G401.6 (cell line): Measurements from ENCODE around the gene EML3.
"Not testable (repeated sequence)": the region's sequence is repeated elsewhere in the genome, so short reads cannot be mapped to it uniquely, and the experiment has no call there.

Experiments
- FAIRE-seq: peaks from 2 replicates; lab custom pipeline; 2012; peaks lifted over from hg19 to GRCh38; lab: Jason Lieb, UNC

The EML3 gene

DNA sequence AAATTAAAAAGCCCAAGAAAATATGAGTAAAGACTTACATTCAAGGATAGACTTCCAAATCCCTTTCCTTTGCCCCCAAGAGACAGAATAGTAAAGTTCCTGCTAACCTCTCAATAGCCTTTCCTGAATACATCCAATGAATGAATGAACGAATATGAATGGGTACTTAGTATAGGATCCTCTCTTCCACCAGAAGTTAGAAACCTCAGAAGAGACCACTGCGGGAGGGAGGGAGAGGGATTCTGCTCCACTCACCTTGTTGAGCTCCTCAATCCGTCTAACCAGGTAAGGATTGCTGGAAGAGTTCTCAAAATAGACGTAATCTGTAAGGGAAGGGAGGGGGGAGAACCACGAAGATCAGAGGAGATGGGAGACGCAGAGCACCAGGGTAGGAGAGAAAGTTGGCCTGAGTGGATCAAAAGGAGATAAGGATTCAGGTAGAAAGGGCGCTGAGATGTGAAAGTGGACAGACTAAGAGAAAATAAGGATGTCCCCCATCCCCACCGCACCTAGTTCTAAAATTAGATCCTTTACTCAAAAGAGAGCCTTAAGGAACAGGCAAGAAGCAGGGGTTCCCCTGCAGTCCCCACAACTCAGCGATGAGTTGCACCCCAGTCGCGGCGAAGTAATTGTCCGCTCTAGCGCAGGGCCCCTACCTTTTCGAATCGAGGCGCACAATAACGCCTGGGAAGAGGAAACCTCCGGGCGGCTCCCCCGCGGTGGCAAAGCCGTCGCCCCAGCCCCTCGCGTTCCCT lies 12.0 kb downstream of the EML3 start:
- FAIRE-seq, result no peak

- no peak for FAIRE-seq
Measured at GRCh38 chr11:62599901-62600300, 12.7 kb downstream of the EML3 start.

- FAIRE-seq, result peak; percentile 99
Measured at GRCh38 chr11:62599069-62599696, 13.4 kb downstream of the EML3 start.

- FAIRE-seq, result no peak
Measured at GRCh38 chr11:62595124-62595523, 17.5 kb downstream of the EML3 start.

- peak; percentile 37 for FAIRE-seq
Measured at GRCh38 chr11:62593434-62594044, 19.0 kb downstream of the EML3 start.

GRCh38 chr11:62592989-62593421 lies 19.6 kb downstream of the EML3 start:
- FAIRE-seq, result no peak

GRCh38 chr11:62592146-62592815 lies 20.3 kb downstream of the EML3 start:
- no peak for FAIRE-seq

GRCh38 chr11:62591448-62592145 lies 21.0 kb downstream of the EML3 start, which contains the start of gene TUT1:
Gene TUT1 (minus strand): TSS chr11:62591523. CDS start chr11:62591485, 38 bp downstream.
- peak; percentile 98 for FAIRE-seq

DNA sequence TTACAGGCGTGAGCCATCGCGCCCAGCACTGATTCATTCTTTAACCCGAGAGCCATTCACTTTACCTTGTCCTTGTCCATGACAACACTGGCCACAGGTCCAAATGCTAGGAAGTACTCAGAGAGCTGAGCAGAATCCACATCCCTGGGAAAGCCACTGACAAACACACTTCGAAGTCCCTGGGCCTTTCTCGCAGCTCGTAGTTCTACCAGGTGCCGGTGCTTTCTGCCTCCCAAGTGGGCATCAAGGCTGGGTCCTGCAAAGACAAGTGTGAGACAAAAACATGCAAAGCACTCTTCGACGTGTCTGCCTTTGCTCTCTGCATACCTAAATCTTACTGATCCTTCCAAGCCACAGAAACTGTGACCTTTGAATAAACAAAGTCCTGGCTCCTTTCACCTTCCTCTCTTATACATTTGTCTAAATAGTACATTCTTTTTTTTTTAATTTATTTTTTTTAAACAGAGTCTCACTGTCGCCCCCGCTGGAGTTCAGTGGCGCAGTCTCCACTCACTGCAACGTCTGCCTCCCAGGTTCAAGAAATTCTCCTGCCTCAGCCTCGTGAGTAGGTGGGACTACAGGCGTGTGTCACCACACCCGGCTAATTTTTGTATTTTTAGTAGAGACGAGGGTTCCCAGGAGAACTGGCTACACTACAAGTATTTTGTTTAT lies 23.5 kb downstream of the EML3 start:
- peak; percentile 59 for FAIRE-seq

DNA sequence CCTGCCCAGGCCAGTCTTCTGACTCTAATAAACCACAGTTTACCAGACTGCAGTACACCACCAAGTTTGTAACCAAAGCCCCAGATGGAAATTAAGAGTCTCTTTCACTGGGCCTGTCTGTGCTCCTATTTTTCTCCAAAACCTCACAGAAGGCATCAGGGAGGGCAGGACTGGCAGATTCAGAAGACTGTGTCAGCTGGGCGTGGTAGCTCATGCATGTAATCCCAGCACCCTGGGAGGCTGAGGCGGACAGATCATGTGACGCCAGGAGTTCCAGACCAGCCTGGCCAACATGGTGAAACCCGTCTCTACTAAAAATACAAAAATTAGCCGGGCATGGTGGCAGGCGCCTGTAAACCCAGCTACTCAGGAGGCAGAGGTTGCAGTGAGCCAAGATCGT lies 27.2 kb downstream of the EML3 start:
- FAIRE-seq, result not testable (repeated sequence)

DNA sequence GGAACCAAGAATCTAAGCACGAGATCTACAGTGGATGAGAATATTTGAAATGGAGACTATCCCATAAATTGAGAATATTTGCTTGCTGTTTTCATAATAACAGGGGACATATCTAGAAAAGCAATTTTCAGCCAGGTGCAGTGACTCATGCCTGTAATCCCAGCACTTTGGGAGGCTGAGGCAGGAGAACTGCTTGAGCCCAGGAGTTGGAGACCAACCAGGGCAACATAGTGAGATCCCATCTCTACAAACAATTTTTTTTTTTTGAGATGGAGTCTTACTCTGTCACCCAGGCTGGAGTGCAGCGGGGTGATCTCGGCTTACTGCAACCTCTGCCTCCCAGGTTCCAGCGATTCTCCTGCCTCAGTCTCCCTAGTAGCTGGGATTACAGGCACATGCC lies 30.8 kb downstream of the EML3 start:
- not testable (repeated sequence) for FAIRE-seq

DNA sequence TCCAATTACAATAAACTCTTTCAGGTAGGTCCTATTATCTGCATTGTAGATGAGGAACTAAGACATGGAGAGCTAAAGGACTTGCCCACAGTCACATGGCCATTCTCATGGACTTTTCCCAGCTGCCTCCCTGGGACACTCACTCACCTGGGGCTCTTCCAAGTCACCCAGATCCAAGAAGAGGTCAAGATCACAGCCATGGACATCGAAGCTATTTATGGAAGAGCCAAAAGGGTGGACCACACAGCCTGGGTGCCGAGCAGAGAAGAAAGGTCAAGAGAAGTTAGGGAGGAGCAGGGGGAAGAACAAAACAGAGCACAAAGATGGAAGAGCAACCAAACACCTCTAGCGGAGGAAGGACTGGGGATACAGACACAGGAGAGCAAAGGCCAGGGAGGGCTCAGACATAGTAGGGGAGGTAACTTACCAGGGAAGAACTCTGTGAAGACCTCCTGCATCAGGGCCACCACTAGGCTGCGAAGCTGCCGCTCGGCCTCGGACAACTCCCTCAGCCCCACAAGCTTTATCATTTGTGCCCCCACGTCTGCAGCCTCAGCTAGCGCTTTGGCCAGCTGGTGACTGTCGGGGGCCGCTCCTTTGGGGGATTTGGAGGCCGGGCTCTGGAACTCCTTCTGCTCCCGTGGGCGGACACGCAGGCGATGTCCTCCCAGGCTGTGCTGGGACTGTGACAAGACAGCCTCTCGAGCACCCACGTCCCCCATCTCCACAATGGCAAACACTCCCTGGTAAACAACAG lies 31.4 kb downstream of the EML3 start:
- FAIRE-seq, result no peak

- FAIRE-seq, result no peak
Measured at GRCh38 chr11:62579252-62579651, 33.3 kb downstream of the EML3 start.

- FAIRE-seq, result no peak
Measured at GRCh38 chr11:62578541-62578940, 34.0 kb downstream of the EML3 start.

- no peak for FAIRE-seq
Measured at GRCh38 chr11:62577046-62577714, 35.4 kb downstream of the EML3 start.

DNA sequence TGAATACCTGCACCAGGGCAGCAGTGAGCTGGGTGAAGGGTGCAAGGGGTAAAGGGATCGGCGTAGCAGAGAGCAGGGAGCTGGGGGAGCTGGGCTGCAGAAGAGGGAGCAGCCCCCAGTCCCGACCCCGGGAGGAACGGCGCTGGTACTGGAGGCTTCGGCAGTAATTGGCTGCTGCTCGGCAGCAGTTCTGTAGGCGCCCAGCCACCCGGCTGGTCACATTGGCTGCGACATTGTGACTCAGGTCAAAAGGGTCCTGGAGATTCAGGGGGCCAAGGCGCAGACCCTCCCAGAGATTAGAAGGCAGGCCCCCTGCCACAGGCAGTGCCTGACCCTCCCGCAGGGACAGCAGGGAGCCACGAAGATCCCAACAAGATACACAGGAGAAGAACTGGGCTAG lies 36.7 kb downstream of the EML3 start:
- FAIRE-seq, result no peak

DNA sequence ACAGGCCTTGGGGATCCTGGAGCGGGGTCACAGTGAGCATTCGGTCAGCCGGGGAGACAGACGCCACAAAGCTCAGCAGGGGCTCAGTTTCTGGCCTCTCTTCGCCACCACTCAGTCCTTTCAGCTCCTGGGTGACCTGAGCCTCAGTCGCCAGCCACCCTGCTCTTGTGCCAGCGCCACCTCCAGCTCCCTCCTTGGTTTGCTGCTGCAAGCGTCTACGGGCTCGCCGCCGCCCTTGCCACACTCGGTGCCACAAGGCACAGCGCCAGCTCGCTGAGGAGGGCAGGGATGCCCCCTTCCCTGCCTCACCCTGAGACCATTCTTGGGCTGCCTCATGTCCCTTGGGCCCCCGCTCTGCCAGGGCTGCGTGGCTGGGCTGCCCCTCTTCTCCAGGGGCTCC lies 37.4 kb downstream of the EML3 start:
- no peak for FAIRE-seq

DNA sequence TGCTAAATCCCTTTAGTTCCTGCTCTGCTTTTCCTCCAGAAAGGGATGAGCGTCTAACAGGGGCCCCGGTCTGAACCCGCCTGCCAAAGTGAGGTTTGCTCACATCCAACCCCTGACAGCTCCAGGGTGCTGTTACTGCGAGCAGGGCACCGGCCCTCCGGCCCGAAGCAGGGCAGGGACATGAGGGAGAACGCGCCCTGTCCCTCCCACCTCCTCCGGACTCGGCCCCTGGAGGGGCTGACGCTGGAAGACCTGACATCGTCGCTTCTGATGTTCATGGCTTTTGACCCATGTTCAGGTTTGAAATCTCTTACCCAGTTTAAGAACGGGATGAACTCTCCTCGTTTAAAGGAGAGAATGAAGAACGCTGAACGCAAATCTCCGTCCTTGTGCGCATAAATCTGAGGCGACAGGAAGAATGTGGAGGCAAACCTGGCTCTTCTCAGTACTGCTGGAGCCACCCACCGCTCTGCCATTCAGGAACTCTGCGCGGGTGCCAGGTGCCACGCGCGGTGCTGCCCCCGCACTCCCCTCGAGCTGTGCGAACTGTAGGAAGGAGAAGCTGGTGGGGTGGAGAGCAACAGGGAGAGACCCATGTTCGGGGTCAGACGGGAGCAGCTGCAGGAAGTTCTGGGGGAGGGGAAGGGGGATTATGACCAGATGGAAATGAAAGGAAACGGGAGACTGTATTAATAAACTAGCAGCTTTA lies 38.1 kb downstream of the EML3 start:
- FAIRE-seq, result no peak

GRCh38 chr11:62573592-62574362 lies 38.8 kb downstream of the EML3 start, which contains the start of gene EEF1G:
Gene EEF1G (minus strand): TSS chr11:62573891. CDS start chr11:62573842, 49 bp downstream.
- FAIRE-seq, result peak; percentile 97
